DOHH2 (cell line): Measurements from ENCODE around the gene PPP1R17.

Experiments used
- EZH2phosphoT487 ChIP-seq: fragments of 200-600 bp; sonication (generic); IDR thresholded peaks from 2 replicates; pipeline ENCODE4 v1.6.1; 2017; ENCODE audit warnings: borderline replicate concordance, mild to moderate bottlenecking, antibody characterized with exemption, low read length, moderate library complexity, mixed read lengths
- TF ChIP-seq, protein P1 (sequence below): fragments of 200-600 bp; sonication (generic); IDR thresholded peaks from one replicate; pipeline ENCODE4 v1.5.1; 2014; ENCODE audit warnings: antibody characterized with exemption, mild to moderate bottlenecking, low read depth, low read length; ENCODE audit not compliant: poor library complexity, severe bottlenecking

DNA sequence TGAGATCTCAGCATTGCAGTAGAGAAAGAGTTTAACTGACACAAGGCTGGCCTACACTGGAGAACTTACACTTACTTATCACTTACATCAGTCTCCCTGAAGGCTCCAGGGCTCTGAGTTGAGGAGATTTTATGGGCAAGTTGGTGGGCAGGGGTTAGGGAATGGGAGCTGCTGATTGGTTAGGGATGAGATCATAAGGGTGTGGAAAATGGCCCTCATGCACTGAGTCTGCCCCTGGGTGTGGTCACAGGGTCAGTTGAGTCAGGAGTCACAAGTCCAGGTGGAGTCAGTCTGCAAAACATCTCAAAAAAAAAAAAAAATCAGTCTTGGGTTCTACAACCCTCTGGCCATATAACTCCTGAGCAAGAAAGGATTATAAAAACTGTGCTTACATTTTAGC lies 60.5 kb downstream of the PPP1R17 start:
- no peak for TF ChIP-seq EZH2phosphoT487
- TF ChIP-seq, protein P1, sequence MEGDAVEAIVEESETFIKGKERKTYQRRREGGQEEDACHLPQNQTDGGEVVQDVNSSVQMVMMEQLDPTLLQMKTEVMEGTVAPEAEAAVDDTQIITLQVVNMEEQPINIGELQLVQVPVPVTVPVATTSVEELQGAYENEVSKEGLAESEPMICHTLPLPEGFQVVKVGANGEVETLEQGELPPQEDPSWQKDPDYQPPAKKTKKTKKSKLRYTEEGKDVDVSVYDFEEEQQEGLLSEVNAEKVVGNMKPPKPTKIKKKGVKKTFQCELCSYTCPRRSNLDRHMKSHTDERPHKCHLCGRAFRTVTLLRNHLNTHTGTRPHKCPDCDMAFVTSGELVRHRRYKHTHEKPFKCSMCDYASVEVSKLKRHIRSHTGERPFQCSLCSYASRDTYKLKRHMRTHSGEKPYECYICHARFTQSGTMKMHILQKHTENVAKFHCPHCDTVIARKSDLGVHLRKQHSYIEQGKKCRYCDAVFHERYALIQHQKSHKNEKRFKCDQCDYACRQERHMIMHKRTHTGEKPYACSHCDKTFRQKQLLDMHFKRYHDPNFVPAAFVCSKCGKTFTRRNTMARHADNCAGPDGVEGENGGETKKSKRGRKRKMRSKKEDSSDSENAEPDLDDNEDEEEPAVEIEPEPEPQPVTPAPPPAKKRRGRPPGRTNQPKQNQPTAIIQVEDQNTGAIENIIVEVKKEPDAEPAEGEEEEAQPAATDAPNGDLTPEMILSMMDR: no peak
